ENCODE results near the gene NRSN1.

GRCh38 chr6:24140591-24140990, 14.6 kb downstream of the NRSN1 start:
- TF ChIP-seq CTCF (IDR thresholded peaks at IDR 0.05): no peak
- no peak for TF ChIP-seq EZH2 (IDR thresholded peaks at IDR 0.05; ENCODE audit: borderline replicate concordance, insufficient read depth, low read depth, low read length, poor library complexity, severe bottlenecking)
